GM18861 (cell line): ENCODE data around the gene ELK1.

Experiments
- ATAC-seq: cut with Tn5 transposase; IDR thresholded peaks from one replicate; pipeline ENCODE4 v1.9.1; 2021; ENCODE audit not compliant: unreplicated experiment

Gene ELK1

DNA sequence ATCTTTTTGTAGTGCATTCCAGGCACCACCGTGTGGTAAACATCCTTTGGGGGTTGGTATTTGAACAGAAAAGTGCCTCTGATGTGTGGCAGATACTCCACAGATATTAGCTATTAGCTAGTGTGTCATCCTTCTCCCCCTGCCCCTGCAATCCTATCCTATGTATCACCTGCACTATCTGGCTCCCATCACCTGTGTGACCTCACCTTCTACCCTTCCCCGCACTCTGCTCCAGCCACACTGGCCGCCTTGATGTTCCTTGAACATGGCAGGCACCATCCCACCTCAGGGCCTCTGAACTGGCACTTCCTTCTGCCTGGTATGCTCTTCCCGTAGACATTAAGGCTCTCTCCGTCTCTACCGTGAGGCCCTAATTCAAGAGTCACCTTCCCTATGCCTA lies 3.7 kb downstream of the ELK1 start:
- ATAC-seq = no peak

- ATAC-seq = no peak
These were observed 4.8 kb downstream of the ELK1 start for GRCh38 chrX:47645530-47645929.

DNA sequence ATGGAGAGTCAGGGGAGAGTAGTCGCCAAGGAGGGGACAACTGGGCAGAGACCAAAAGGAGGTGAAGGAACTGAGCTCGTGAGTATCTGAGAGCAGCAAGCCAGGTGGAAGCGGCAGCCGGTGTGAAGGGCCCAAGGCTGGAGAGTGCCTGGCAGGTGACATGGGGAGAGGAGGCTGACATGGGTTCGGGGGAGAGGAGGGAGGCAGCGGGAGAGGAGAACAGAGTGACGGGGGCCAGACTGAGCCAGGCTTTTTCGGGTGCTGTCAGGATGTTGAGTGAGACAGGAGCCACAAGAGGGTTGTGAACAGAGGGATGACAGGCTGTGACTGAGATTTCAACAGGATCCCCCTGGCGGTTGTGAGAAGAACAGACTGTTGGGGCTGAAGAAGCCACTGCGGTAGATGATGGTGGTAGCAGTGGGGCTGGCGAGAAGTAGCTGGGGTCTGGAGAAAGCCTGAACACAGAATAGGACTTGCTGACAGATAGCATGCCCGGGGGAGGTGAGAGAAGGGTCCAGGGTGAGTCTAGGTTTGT lies 5.7 kb downstream of the ELK1 start:
- ATAC-seq = no peak

DNA sequence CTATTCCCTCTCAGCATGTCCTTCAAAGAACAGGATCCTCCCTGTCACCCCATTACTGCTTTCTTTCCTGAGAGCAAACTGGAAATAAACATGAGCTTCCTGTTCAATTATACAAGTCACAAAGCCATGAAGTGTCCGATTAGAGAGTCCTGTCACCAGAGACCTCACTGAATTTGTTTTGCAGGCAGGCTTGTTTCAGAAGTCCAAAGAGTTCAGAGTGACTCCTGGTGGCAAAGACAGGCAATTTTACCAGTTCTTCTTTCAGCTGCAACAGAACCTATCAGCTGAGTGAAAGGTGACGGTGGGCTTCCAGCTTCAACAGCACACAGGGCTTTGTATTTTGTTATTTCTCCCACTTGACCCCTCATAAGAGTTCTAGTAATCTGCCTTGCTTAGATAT lies 6.4 kb downstream of the ELK1 start:
- ATAC-seq = no peak

DNA sequence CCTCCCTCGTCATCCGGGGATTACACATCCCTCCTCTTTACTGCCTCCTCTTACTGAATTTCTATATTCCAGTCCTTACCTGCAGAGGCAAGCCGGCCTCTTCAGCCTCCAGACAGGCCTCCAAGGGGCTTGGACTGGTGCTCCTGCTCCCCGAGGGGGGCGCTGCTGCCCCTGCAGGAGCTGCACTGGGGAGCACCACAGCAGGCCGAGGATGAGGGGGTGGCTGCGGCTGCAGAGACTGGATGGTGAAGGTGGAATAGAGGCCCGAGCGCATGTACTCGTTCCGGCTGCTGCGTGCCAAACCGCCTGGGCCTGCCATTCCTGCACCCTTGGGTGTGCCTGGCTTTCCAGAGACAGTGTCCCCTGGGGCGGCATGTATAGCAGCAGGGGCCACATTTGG lies 11.5 kb downstream of the ELK1 start:
- no peak for ATAC-seq

DNA sequence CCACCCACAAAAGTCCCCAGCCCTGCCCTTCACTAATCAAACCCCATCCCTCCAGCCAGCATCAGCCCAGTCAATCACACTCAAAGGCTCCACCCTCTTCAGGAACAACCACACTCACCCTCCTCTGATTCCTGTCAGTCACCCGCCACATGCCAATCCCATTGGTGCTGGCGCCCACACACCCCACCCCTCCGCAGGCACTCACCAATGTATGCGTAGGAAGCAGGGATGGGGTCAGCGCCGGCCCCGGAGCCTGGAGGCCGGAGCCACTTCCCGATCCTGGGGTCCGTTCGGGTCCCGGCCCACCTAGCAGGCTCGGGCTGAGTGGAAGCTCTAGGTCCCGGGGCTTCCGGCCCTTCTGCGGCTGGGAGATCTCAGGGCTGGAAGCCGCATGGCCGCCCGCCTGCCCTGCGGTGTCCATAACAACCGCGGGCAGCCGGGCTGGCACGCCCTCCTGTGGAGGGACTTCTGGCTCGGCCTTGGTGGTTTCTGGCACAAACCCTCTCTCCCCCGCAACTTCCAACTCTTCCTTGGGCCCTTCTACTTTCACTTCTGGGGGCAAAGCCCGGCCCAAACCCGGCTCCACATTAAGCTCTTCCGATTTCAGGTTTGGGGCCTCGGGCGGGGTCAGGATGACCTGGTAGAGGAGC lies 12.7 kb downstream of the ELK1 start:
- ATAC-seq = peak; percentile 73

DNA sequence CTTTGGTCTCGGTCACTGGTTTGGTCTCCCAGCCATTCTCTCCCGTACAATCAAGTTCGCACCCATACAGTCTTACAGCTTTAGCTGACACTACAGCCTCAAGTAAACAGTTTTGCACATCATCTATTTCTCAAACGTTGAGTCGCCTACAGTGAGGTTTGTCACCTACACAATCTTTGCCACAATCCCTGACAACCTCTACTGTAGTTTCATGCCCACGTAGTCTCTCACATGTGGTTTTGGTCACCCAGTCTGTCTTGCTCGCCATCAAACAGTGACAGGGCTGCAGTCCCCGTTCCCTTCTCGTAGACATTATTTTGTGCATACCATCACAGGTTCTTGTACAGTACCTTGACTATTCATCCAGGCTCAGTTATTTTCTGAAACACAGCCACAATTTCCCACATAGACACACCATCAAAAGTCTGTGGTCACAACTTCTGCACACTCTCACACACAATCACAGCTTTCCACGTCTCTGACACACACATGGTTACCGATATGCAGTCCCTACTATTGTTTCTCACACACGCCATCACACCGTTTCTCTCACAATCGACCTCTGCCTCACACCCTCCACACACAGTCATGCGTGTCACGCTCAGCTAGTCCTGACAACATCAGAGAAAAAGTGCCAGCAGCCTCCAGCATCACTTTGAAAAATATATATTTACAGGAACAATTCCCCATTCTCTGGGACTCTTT lies 15.3 kb downstream of the ELK1 start:
- ATAC-seq = no peak

DNA sequence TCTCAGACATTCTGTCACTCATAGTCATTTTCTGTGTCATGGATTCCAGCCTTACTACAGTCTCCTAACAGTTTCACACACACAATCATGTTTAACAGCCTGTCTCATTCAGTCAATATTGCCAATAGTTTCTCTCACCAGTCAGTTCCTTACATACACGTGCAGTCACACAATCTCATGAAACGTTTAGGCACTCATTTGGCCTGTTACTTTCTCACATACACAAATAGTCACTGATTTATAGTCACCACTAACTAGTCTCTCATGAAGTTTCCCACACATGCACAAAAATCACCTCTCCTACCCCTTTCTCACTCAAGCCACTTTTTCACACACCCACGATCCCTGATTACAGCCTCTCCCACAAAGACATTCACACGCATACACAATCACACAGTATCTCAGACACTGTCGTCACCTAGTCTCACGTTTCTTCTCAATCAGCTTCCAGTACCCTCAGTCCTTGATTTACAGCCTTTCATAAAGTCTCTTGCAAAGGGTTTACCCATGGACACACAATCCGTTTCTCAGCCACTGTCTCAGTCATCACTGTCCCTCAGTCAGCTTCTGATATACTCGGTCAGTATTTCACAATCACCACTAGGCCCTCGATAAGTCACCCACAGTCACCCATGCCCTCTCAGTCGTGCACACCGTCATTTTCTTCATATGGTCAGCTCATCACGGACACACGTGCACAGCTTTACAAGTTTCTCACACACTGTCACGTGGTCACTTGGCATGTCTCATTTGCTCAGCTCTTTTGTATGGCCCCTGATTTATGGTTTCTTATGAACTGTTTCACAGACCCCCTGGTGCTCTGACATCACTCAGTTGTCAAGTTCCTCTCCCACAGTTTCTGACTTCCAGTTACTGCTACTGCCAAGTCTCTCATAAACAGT lies 16.4 kb downstream of the ELK1 start:
- ATAC-seq = no peak

- ATAC-seq = no peak
These were observed 17.7 kb downstream of the ELK1 start for GRCh38 chrX:47632666-47633065.

DNA sequence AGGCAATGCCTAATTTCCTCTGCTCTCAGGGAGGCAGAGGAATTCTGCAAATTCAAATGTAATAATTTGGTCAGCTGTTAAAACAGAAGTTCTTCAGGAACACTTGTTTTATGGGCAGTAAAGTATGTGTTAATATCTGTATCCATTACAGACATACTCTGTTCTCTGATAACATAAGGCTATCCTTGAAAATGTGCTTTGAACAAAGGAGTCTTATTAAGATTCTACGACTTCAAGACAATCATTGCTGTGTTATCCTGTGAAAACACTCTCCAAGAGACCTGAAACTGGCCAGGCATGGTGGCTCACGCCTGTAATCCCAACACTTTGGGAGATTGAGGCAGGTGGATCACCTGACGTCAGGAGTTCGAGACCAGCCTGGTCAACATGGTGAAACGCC lies 18.7 kb downstream of the ELK1 start:
- no peak for ATAC-seq

DNA sequence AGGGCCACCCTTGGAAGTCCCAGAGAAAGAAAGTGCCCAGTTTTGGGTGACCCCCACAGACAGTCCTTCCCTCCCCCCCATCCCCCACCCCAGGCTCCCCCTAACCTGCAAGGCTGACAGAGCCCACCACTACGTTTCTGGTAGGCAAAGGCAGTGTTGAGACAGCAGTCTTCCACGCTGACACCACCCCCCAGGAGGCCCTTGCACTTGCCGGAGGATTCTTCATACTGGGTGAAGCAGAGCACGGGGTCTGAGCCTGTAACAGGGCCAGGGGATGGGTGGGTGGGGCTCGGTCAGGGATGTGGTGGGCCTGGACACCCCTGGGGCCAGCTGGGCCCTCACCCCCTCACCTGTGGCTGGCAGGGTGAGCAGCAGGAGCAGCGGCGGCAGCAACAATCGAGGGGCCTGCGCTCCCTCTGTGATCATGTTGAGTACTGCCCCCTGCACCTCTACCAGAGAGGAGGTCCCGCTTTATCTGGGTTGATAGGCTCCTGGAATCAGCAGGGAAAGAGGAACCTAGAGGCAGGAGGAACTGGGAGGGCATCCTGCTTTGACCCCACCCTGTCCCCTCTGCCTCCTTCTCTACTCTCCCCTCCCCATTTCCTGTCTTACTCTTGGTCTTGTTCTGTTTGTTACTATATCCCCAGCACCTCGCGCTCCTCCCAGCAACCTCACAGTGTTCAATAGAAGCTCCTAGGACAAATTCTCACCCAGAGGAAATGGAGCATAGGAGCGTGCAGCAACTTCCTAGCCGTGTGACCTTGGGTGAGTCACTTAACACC lies 20.8 kb downstream of the ELK1 start, which contains the start of gene CFP:
Gene CFP, minus strand, starts transcription at position 512 of the 782 bp plus-strand sequence. Its CDS starts 86 bp downstream, at position 426.
- no peak for ATAC-seq

DNA sequence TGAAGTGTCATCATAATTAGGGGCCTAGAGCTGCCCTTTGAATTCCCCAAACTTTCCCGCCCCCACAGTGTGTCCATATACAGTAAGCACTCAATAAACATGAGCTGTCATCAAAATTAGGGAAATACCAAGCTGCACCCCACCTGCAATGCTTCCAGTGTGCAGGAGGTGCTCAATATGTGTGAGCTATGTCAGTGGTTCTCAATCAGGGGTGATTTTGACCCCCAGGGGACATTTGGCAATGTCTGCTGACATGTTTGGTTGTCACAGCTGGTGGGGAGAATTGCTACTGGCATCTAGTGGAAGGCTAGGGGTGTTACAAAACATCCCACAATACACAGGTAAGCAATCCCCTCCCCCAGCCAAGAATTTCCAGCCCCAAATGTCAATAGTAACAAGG lies 21.4 kb downstream of the ELK1 start:
- no peak for ATAC-seq

DNA sequence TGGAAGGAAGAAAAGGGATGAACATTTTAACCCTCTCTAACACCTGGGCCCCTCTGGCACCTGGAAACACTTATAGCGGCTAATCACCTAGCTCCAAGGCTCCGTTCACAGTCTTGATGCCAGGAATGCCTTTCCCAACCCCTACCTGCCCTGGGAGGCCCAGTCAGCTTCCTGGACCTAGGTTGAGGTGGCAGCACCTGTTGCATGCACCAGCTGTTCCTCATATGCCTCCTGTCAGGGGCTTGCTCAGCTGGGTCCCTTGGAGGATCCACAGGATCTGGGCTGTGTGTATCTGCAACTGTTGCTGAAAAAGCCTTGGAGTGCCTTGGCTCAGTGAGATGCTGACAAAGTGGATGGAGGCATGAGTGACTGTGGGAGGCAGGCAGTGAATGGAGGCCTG lies 25.0 kb downstream of the ELK1 start:
- ATAC-seq = no peak

GRCh38 chrX:47623540-47624027 lies 26.8 kb downstream of the ELK1 start:
- no peak for ATAC-seq

DNA sequence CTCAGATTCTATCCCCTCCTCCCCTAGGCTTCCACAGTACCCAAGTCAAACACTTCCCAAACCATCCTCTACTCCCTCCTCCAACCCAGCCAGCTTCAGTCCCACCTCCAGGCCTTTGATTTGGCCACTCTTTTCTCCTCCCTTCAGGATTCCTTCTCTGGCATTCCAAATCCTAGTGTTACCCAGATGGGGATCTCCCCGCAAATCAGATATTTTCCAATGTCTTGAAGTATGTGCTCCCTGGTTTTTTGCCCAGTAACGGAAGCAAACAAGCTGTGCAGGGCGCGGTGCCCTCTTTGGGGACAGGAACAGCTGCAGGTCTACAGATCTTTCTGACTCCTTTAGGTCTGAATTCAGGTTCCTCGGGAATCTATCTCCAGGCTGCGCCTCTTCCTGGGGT lies 28.5 kb downstream of the ELK1 start:
- no peak for ATAC-seq

DNA sequence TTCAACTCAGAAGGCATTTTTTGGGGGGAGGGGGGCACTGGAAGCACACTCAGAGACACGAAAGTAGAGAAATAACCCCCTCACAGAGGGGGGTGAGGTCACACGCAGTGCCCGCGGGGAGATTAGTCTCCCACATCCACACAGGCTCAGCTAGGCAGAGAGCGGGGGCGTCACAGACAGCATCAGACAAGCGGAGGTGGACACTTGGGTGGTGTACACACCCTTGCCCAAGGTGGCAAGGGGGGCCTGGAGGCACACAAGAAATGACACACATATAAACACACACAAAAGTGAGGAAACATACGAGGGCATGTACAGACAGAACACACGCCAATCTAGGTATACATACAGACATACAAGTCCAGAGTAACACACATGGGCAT lies 30.1 kb downstream of the ELK1 start:
- ATAC-seq = no peak

DNA sequence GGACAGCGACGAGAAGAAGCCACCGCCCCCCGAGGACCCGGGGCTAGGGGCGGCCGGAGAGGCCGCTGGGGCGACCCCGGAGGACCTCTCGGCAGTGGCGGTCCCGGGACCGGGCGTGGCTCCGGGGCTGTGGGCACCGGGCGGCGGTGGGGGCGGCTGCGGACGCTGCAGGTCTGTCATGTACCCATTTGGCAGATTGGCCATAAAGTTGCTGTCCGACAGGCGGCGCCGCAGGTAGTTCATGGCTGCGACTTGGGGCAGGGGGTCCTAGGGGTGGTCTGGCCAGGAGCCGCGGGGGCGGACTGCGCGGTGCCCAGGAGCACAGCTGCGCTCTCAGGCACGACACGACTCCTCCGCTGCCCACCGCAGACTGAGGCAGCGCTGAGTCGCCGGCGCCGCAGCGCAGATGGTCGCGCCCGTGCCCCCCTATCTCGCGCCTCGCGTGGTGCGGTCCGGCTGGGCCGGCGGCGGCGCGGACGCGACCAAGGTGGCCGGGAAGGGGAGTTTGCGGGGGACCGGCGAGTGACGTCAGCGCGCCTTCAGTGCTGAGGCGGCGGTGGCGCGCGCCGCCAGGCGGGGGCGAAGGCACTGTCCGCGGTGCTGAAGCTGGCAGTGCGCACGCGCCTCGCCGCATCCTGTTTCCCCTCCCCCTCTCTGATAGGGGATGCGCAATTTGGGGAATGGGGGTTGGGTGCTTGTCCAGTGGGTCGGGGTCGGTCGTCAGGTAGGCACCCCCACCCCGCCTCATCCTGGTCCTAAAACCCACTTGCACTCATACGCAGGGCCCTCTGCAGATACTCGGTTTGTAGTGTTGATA lies 30.7 kb downstream of the ELK1 start, which contains the start of gene SYN1:
Gene SYN1, minus strand, starts transcription at position 372 of the 817 bp plus-strand sequence. Its CDS starts 129 bp downstream, at position 243.
- peak; percentile 53 for ATAC-seq

GRCh38 chrX:47618923-47619485 lies 31.4 kb downstream of the ELK1 start:
- ATAC-seq = no peak

DNA sequence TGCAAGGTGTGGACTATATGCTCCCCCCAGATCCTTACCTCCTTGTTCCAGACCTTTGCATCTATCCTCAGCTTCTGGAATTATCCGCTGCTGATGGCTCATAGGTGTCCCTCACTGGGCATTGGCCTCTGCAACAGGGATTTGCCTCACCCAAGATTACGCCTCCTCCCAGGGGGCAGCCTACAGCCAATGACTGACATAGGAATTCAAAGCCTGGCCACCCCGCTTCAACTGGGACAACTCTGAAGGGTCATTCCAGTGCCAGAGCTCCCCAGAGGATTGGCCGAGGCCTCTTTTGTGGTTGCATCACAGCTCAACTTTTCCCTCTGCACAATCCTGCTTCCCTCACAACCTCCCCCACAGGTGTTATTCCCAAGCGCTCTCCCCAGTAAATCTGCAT lies 35.7 kb downstream of the ELK1 start:
- no peak for ATAC-seq
